K562 (cell line): ENCODE data around the gene NAPA. TPM values are rescaled to one million over a fixed set of nuclear protein-coding genes. Genes with fewer than 3 reads are reported as not detected.

Experiments
- ATF1 ChIP-seq, 2 experiments: fragments of 450-650 bp in 1 of 2; IDR thresholded peaks; 2 replicates each; pipeline ENCODE4 v1.6.1; 2016; ENCODE audit warnings: missing compliant biosample characterization in 1 of 2, missing genetic modification characterization in 1 of 2
- BRCA1 ChIP-seq, 2 experiments: fragments of 450-650 bp in 1 of 2; sonication (generic) in 1 of 2; formaldehyde crosslinking in 1 of 2; IDR thresholded peaks; 2 replicates each; pipeline versions ENCODE4 v1.5.0 to v1.6.1; 2017 to 2020; ENCODE audit warnings: mild to moderate bottlenecking in 1 of 2, missing genetic modification reagents in 1 of 2
- BRD4 ChIP-seq: fragments of 200-600 bp; sonication (generic); IDR thresholded peaks from 2 replicates; pipeline ENCODE4 v1.6.1; 2017; ENCODE audit warnings: inconsistent platforms
- DEAF1 ChIP-seq: fragments of 450-650 bp; formaldehyde crosslinking; IDR thresholded peaks from 2 replicates; pipeline ENCODE4 v1.4.0; 2020; ENCODE audit warnings: mild to moderate bottlenecking, moderate library complexity
- DMBX1 ChIP-seq: fragments of 250-450 bp; sonication (Bioruptor Pico); IDR thresholded peaks from 2 replicates; pipeline ENCODE4 v1.8.0; 2022; ENCODE audit warnings: inconsistent platforms, mild to moderate bottlenecking, moderate library complexity, borderline replicate concordance
- FOXK2 ChIP-seq, 2 experiments: fragments of 450-650 bp; IDR thresholded peaks in 1 of 2; conservative IDR thresholded peaks in 1 of 2; 2 replicates each; pipeline ENCODE4 v1.6.1; 2016; ENCODE audit warnings: low read depth in 2 of 2, mild to moderate bottlenecking in 1 of 2
- MCM3 ChIP-seq: fragments of 450-650 bp; IDR thresholded peaks from 2 replicates; pipeline ENCODE4 v1.6.1; 2016
- MED1 ChIP-seq: sonication (generic); formaldehyde crosslinking; IDR thresholded peaks from 2 replicates; pipeline ENCODE4 v1.8.1; 2023; ENCODE audit warnings: missing genetic modification reagents, borderline replicate concordance
- MYC ChIP-seq, 2 experiments: fragments of 250-450 bp in 1 of 2; sonication (Bioruptor Pico) in 1 of 2; IDR thresholded peaks; 2 replicates each; pipeline versions ENCODE4 v1.5.1 to v1.6.1; 2012 to 2021; ENCODE audit warnings: low read depth in 2 of 2, borderline replicate concordance in 1 of 2, improper control_type of control experiment in 1 of 2, low read length in 1 of 2, mild to moderate bottlenecking in 1 of 2, moderate library complexity in 1 of 2
- NFRKB ChIP-seq: fragments of 450-650 bp; IDR thresholded peaks from 2 replicates; pipeline ENCODE4 v1.6.1; 2016; ENCODE audit warnings: low read depth
- NR2C2 ChIP-seq, 2 experiments: fragments of 200-800 bp in 1 of 2; sonication (Bioruptor generic) in 1 of 2; sonication (generic) in 1 of 2; formaldehyde crosslinking in 1 of 2; IDR thresholded peaks; 2 replicates each; pipeline versions ENCODE4 v1.6.1 to v1.8.0; 2016 to 2022; ENCODE audit warnings: mild to moderate bottlenecking in 1 of 2, missing compliant biosample characterization in 1 of 2, missing genetic modification characterization in 1 of 2, missing genetic modification reagents in 1 of 2
- POLR3G ChIP-seq: IDR thresholded peaks from 2 replicates; pipeline ENCODE4 v1.6.1; 2011; ENCODE audit not compliant: insufficient read length, insufficient replicate concordance; ENCODE audit errors: extremely low read depth
- RAD51 ChIP-seq: fragments of 450-650 bp; IDR thresholded peaks from 2 replicates; pipeline ENCODE4 v1.7.1; 2016; ENCODE audit warnings: low read depth, mild to moderate bottlenecking, borderline replicate concordance
- SETDB1 ChIP-seq: IDR thresholded peaks from one replicate; pipeline ENCODE4 v1.6.1; 2012; ENCODE audit warnings: low read length, control low read depth, inconsistent platforms
- SIX5 ChIP-seq, 2 experiments: IDR thresholded peaks; 2 replicates each; pipeline ENCODE4 v1.6.1; 2011; ENCODE audit warnings: low read length in 2 of 2, borderline replicate concordance in 1 of 2, low read depth in 1 of 2, mild to moderate bottlenecking in 1 of 2, moderate library complexity in 1 of 2; ENCODE audit not compliant: insufficient read depth in 1 of 2
- SMARCE1 ChIP-seq: fragments of 450-650 bp; IDR thresholded peaks from 2 replicates; pipeline ENCODE4 v1.7.1; 2016; ENCODE audit warnings: mild to moderate bottlenecking
- SMC3 ChIP-seq: conservative IDR thresholded peaks from 2 replicates; pipeline ENCODE4 v1.6.1; 2011; ENCODE audit warnings: low read depth, low read length, improper control_type of control experiment; ENCODE audit not compliant: insufficient read depth
- SOX6 ChIP-seq: fragments of 450-650 bp; IDR thresholded peaks from 2 replicates; pipeline ENCODE4 v1.6.1; 2014; ENCODE audit warnings: mild to moderate bottlenecking
- TAF7 ChIP-seq: fragments of 450-650 bp; IDR thresholded peaks from 2 replicates; pipeline ENCODE4 v1.6.1; 2016; ENCODE audit warnings: missing genetic modification characterization, missing compliant biosample characterization
- TCF7 ChIP-seq: sonication (generic); IDR thresholded peaks from 2 replicates; pipeline ENCODE4 v1.6.1; 2016; ENCODE audit warnings: antibody characterized with exemption, borderline replicate concordance
- U2AF2 ChIP-seq: fragments of 200-400 bp; formaldehyde crosslinking; optimal IDR thresholded peaks from 2 replicates; pipeline ENCODE3; 2017; ENCODE audit warnings: low read depth, mild to moderate bottlenecking, low read length
- ZBTB7A ChIP-seq: IDR thresholded peaks from 2 replicates; pipeline ENCODE4 v1.6.1; 2011; ENCODE audit warnings: low read depth, mild to moderate bottlenecking, low read length, moderate library complexity, borderline replicate concordance; ENCODE audit not compliant: control insufficient read depth
- ZFP30 ChIP-seq: fragments of 250-450 bp; sonication (Bioruptor Pico); IDR thresholded peaks from 2 replicates; pipeline ENCODE4 v1.8.0; 2022; ENCODE audit warnings: moderate library complexity, mild to moderate bottlenecking, inconsistent platforms, borderline replicate concordance
- ZNF184 ChIP-seq: sonication (generic); formaldehyde crosslinking; IDR thresholded peaks from 2 replicates; pipeline ENCODE4 v1.5.0; 2020; ENCODE audit warnings: missing genetic modification reagents
- ZNF3 ChIP-seq: fragments of 250-450 bp; sonication (Bioruptor Pico); IDR thresholded peaks from 2 replicates; pipeline ENCODE4 v1.5.0; 2021; ENCODE audit warnings: mild to moderate bottlenecking, moderate library complexity
- ZNF583 ChIP-seq: fragments of 250-450 bp; sonication (Bioruptor Pico); IDR thresholded peaks from 2 replicates; pipeline ENCODE4 v1.4.0; 2020
- polyA plus RNA-seq, 8 experiments: library from polyadenylated mRNA; depleted of rRNA in 4 of 8; stranded (reverse) in 5 of 8; unstranded in 3 of 8; fragments of >200 nt; fragmentation: Nextera tagmentation in 2 of 8; fragmentation: Illumina TruSeq in 1 of 8; extraction: Ambion mirVana in 2 of 8; extraction: Trizol in 1 of 8; gene quantifications; 2 replicates each; pipeline versions ENCODE4 v1.2.1 to v1.2.3, GENCODE V29; 2011 to 2014; ENCODE audit warnings: inconsistent platforms in 1 of 8, missing spikeins in 1 of 8
- total RNA-seq, 7 experiments: library from RNA; depleted of rRNA in 6 of 7; stranded (reverse); fragments of >200 nt in 6 of 7; fragmentation: Illumina TruSeq in 2 of 7; extraction: Trizol in 2 of 7; gene quantifications; 2 replicates each; pipeline versions ENCODE4 v1.2.1 to v1.2.3, GENCODE V29; 2011 to 2021; ENCODE audit warnings: low replicate concordance in 1 of 7

The NAPA gene
- total and polyA plus RNA-seq, 9 of the 15 experiments (the other 6 are each of a cell fraction or from before 2014, with no cell fraction given), result 5.4 to 98.6 (median 77.5) TPM

- TF ChIP-seq TAF7 (tag) (no peak), SMC3 (no peak), RAD51 (no peak), ATF1 (CRISPR knock-in tag; IDR thresholded peaks at IDR 0.05) (no peak), ATF1 (tag; IDR thresholded peaks at IDR 0.05) (no peak), ZNF583 (CRISPR knock-in tag) (no peak; the same call in 1 of the 2 replicates), ZFP30 (CRISPR knock-in tag) (no peak), BRCA1 (IDR thresholded peaks at IDR 0.05) (no peak), BRCA1 (CRISPR knock-in tag; IDR thresholded peaks at IDR 0.05) (no peak), SMARCE1 (peak; percentile 71), SOX6 (no peak), MCM3 (no peak), NFRKB (no peak), ZNF3 (CRISPR knock-in tag) (no peak), DMBX1 (CRISPR knock-in tag) (peak; percentile 68), NR2C2 (CRISPR knock-in tag; IDR thresholded peaks at IDR 0.05) (no peak), NR2C2 (tag; IDR thresholded peaks at IDR 0.05) (no peak), SETDB1 (no peak), TCF7 (no peak), BRD4 (no peak), FOXK2 (conservative IDR thresholded peaks at IDR 0.05 in 1 of 2, IDR thresholded peaks at IDR 0.05 in 1 of 2; ENCODE audit: low read depth in 2 of 2) (peak in 1 of 2 experiments; percentile 51; a peak in 2 of 4 replicates), SIX5 (IDR thresholded peaks at IDR 0.05; ENCODE audit: borderline replicate concordance in 1 of 2, insufficient read depth in 1 of 2, low read depth in 1 of 2, low read length in 2 of 2) (no peak), ZBTB7A (peak; percentile 85), U2AF2 (no peak), MYC (IDR thresholded peaks at IDR 0.05; ENCODE audit: low read depth, low read length) (no peak; the same call in 1 of the 2 replicates), MYC (CRISPR knock-in tag; IDR thresholded peaks at IDR 0.05; ENCODE audit: borderline replicate concordance, low read depth) (no peak), DEAF1 (CRISPR knock-in tag) (no peak), MED1 (CRISPR knock-in tag) (no peak), POLR3G (no peak), ZNF184 (CRISPR knock-in tag) (no peak)
These were observed 43.0 kb downstream of the NAPA start, which contains the start of gene SLC8A2 (continued) for GRCh38 chr19:47471733-47472457.
